ENCODE results near the gene CLDN5. TPM values are rescaled to one million over a fixed set of nuclear protein-coding genes. Genes with fewer than 3 reads are reported as not detected.

The CLDN5 gene
- total RNA-seq, 2 donors from 2014 or later = 0.20 to 0.66 TPM

DNA sequence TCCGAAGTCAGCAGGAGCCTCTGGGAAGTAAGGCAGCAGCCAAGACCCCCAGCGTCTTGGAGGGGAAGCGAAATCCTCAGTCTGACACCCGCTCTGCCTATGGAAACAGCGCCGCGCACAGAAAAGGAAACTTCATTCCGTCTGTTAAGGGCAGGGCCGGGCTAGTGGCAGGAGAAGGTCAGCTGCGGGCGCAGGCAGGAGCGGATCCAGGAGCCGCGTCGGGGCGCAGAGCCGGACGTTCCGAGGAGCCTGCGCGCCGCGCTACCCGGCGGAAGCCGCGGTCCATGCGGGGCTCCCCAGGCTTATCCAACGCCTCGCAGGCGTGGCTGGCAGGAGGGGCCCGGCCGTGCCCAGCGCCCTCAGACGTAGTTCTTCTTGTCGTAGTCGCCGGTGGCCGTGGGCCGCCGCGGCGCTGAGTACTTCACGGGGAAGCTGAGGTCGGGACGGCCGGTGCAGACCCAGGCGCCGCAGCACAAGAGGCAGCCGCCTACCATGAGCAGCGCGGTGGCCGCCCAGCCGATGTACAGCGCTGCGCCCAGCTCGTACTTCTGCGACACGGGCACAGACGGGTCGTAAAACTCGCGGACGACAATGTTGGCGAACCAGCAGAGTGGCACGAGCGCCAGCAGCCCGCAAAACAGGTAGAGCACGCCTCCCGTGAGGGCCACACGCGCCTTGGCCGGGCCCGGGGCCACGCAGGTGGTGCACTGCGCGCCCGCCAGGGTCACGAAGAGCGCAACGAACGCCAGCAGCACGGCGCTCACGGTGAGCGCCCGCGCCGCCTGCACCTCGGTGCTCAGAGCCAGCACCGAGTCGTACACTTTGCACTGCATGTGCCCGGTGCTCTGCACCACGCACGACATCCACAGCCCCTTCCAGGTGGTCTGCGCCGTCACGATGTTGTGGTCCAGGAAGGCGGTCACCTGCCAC, 705 bp downstream of the CLDN5 start:
- Histone ChIP-seq H3K27me3 (ENCODE audit: control insufficient read depth, insufficient read depth, low read length, poor library complexity, severe bottlenecking) (peaks cover 51% of the 10 kb centered on the region), H3K36me3 (ENCODE audit: control insufficient read depth, insufficient read depth, low read length) (no peaks in the 10 kb centered on the region), H3K27ac (ENCODE audit: low read depth, low read length) (no peak overlapping the region), H3K4me1 (ENCODE audit: control insufficient read depth, insufficient read depth, low read length) (peaks cover 15% of the 10 kb centered on the region), H3K9me3 (ENCODE audit: control insufficient read depth, low read length) (no peaks in the 10 kb centered on the region), H3K9ac (ENCODE audit: extremely low read depth, low read length, poor library complexity, severe bottlenecking) (no peak overlapping the region), H3K4me3 (ENCODE audit: low read length) (peak overlapping the region; percentile 72)
- Mint-ChIP-seq H3K36me3 (ENCODE audit: low read depth) (no peaks in the 10 kb centered on the region), H3K4me3 (peak overlapping the region; percentile 64), H3K27me3 (ENCODE audit: insufficient read depth) (peaks cover 45% of the 10 kb centered on the region), H3K4me1 (peaks cover 16% of the 10 kb centered on the region), H3K27ac (no peak overlapping the region), H3K9me3 (no peaks in the 10 kb centered on the region)
- TF ChIP-seq, protein P1, sequence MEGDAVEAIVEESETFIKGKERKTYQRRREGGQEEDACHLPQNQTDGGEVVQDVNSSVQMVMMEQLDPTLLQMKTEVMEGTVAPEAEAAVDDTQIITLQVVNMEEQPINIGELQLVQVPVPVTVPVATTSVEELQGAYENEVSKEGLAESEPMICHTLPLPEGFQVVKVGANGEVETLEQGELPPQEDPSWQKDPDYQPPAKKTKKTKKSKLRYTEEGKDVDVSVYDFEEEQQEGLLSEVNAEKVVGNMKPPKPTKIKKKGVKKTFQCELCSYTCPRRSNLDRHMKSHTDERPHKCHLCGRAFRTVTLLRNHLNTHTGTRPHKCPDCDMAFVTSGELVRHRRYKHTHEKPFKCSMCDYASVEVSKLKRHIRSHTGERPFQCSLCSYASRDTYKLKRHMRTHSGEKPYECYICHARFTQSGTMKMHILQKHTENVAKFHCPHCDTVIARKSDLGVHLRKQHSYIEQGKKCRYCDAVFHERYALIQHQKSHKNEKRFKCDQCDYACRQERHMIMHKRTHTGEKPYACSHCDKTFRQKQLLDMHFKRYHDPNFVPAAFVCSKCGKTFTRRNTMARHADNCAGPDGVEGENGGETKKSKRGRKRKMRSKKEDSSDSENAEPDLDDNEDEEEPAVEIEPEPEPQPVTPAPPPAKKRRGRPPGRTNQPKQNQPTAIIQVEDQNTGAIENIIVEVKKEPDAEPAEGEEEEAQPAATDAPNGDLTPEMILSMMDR (conservative IDR thresholded peaks at IDR 0.05) = peak; percentile 45
- DNase-seq = peak; percentile 87
- WGBS, 2 experiments (ENCODE audit: insufficient coverage in 1 of 2, insufficient read length in 1 of 2) = 4 to 5% methylated on average over 23 to 99 of the region's 99 CpGs

DNA sequence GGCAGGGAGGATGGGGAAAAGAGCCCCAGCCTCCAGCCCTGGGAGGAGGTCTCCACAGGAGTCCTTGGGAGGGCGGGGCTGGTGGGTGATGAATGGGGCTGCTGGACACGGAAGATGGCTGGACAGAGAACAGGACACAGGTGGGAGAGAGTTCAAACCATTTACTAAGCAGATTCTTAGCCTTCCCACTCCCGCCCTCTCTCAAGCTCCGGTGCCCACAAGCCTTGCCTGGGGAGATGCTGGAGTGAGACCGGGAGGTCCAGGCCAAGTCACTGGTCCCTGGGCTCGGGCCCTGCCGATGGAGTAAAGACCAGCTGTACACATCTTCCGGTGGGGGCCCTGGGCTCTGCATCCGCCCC, 1.4 kb downstream of the CLDN5 start:
- TF ChIP-seq, protein P1 (conservative IDR thresholded peaks at IDR 0.05) = no peak

DNA sequence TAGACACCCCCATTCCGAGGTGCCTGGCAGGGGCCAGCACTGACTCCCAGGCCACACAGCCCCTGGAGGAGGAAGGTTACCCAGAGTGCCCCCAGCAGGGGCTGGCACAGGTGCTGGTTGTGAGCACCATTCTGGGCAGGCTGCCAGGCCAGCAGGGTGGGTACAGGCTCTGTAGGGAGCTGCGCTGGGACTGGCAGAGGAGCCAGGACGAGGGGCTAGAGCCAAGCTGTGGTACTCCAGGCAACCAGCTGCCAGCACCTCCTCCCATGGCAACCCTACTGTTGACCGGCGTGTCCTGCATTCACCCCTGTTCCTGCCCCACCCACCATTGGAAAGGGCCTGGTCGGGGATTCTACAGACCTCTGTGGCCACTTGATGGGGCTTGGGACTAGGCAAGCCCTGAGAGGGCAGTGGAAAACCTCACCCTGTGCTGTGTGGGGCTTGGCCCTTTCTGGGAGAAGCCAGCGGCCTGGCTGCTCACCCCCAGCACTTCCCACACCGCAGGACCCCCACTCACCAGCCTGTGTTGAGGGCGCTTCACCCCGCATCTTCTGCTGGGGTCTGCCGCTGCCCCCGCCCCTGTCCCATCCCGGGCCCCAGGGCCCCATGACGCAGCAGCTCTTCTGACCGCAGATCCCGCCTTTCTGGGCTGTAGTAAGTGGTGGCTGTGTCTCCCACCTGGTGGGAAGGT, 1.9 kb downstream of the CLDN5 start:
- Histone ChIP-seq H3K27ac (ENCODE audit: low read depth, low read length) (no peak overlapping the region), H3K27me3 (ENCODE audit: control insufficient read depth, insufficient read depth, low read length, poor library complexity, severe bottlenecking) (peaks cover 51% of the 10 kb centered on the region), H3K4me3 (ENCODE audit: low read length) (no peak overlapping the region), H3K4me1 (ENCODE audit: control insufficient read depth, insufficient read depth, low read length) (peaks cover 8% of the 10 kb centered on the region), H3K36me3 (ENCODE audit: control insufficient read depth, insufficient read depth, low read length) (no peaks in the 10 kb centered on the region), H3K9ac (ENCODE audit: extremely low read depth, low read length, poor library complexity, severe bottlenecking) (no peak overlapping the region), H3K9me3 (ENCODE audit: control insufficient read depth, low read length) (no peaks in the 10 kb centered on the region)
- TF ChIP-seq, protein P1 (conservative IDR thresholded peaks at IDR 0.05) = no peak
- peaks cover 45% of the 10 kb centered on the region for H3K27me3 Mint-ChIP-seq (ENCODE audit: insufficient read depth)
- DNase-seq = peak; percentile 60
- peaks cover 11% of the 10 kb centered on the region for H3K4me1 Mint-ChIP-seq
- peak overlapping the region; percentile 64 for H3K4me3 Mint-ChIP-seq
- WGBS, 2 experiments (ENCODE audit: insufficient coverage in 1 of 2, insufficient read length in 1 of 2) = 80 to 86% methylated on average over 2 to 16 of the region's 16 CpGs
- no peak overlapping the region for H3K27ac Mint-ChIP-seq
- no peaks in the 10 kb centered on the region for H3K9me3 Mint-ChIP-seq
- H3K36me3 Mint-ChIP-seq (ENCODE audit: low read depth) = peaks cover 3% of the 10 kb centered on the region

More for the DNA sequence above, 1.4 kb downstream of the CLDN5 start:
- H3K9me3 ChIP-seq (ENCODE audit: control insufficient read depth, low read length) = no peaks in the 10 kb centered on the region
- no peaks in the 10 kb centered on the region for H3K36me3 ChIP-seq (ENCODE audit: control insufficient read depth, insufficient read depth, low read length)
- 39 to 54% methylated on average over 7 to 9 of the region's 9 CpGs for WGBS, 2 experiments (ENCODE audit: insufficient coverage in 1 of 2, insufficient read length in 1 of 2)
- DNase-seq = no peak
- H3K36me3 Mint-ChIP-seq (ENCODE audit: low read depth) = no peaks in the 10 kb centered on the region
- peaks cover 51% of the 10 kb centered on the region for H3K27me3 ChIP-seq (ENCODE audit: control insufficient read depth, insufficient read depth, low read length, poor library complexity, severe bottlenecking)
- H3K27ac ChIP-seq (ENCODE audit: low read depth, low read length) = no peak overlapping the region
- H3K4me1 ChIP-seq (ENCODE audit: control insufficient read depth, insufficient read depth, low read length) = peaks cover 12% of the 10 kb centered on the region
- no peak overlapping the region for H3K9ac ChIP-seq (ENCODE audit: extremely low read depth, low read length, poor library complexity, severe bottlenecking)
- H3K9me3 Mint-ChIP-seq = no peaks in the 10 kb centered on the region
- H3K27ac Mint-ChIP-seq = no peak overlapping the region
- no peak overlapping the region for H3K4me3 ChIP-seq (ENCODE audit: low read length)
- H3K4me1 Mint-ChIP-seq = peaks cover 16% of the 10 kb centered on the region
- peaks cover 45% of the 10 kb centered on the region for H3K27me3 Mint-ChIP-seq (ENCODE audit: insufficient read depth)
- H3K4me3 Mint-ChIP-seq = peak overlapping the region; percentile 64

Data from endodermal cell (in vitro differentiated cells).